SK-N-SH (cell line): ENCODE measurements around the gene GRAMD2A. TPM values are rescaled to one million over a fixed set of nuclear protein-coding genes. Genes with fewer than 3 reads are reported as not detected.
A peak's percentile ranks its signal among the peaks of the same experiment; 100 is the strongest.

Experiments
- CTCF ChIA-PET: fragments of 300-600, 350-600 bp; formaldehyde crosslinking; extraction: SDS; loops from one replicate; lab custom pipeline; 2021; lab: Yijun Ruan, JAX
- POLR2A ChIA-PET: fragments of 350-600 bp; sonication (Branson Sonifier 250); formaldehyde crosslinking; extraction: SDS; loops from one replicate; lab custom pipeline; 2020; ENCODE audit warnings: antibody characterized with exemption, inconsistent platforms; lab: Yijun Ruan, JAX
- DNase-seq: peaks from one replicate; pipeline ENCODE4 v3.0.0; 2012
- H2AFZ ChIP-seq: fragments of 200-600 bp; sonication (generic); 2 replicates; pipeline ENCODE4 v1.8.1; 2016; ENCODE audit warnings: antibody characterized with exemption, mild to moderate bottlenecking, low read depth
- H3F3A ChIP-seq: fragments of 200-600 bp; sonication (generic); replicated peaks from 2 replicates; pipeline ENCODE3; 2016; ENCODE audit warnings: antibody characterized with exemption, mild to moderate bottlenecking; ENCODE audit not compliant: insufficient read depth
- H3K27ac ChIP-seq, 2 experiments: fragments of 200-500 bp in 1 of 2; fragments of 200-600 bp in 1 of 2; sonication (Bioruptor generic) in 1 of 2; sonication (generic), shearing (Covaris generic) in 1 of 2; 2 replicates each; pipeline versions ENCODE4 v1.5.1 to v1.6.1; 2014 to 2016; ENCODE audit warnings: low read depth in 2 of 2, inconsistent platforms in 1 of 2, low read length in 1 of 2, mild to moderate bottlenecking in 1 of 2, mixed read lengths in 1 of 2
- H3K27me3 ChIP-seq: fragments of 200-600 bp; sonication (generic), shearing (Covaris generic); 2 replicates; pipeline ENCODE4 v1.6.1; 2016; ENCODE audit warnings: mixed run types; ENCODE audit not compliant: insufficient read depth
- H3K36me3 ChIP-seq, 2 experiments: fragments of 200-500 bp in 1 of 2; fragments of 200-600 bp in 1 of 2; sonication (Bioruptor generic) in 1 of 2; sonication (generic) in 1 of 2; replicated peaks in 1 of 2; 2 replicates each; pipeline versions ENCODE3 to v1.5.1; 2014 to 2016; ENCODE audit warnings: low read length in 1 of 2, mild to moderate bottlenecking in 1 of 2; ENCODE audit not compliant: insufficient read depth in 2 of 2, control insufficient read depth in 1 of 2
- H3K4me1 ChIP-seq, 2 experiments: fragments of 200-500 bp in 1 of 2; fragments of 200-600 bp in 1 of 2; sonication (Bioruptor generic) in 1 of 2; sonication (generic), shearing (Covaris generic) in 1 of 2; 2 replicates each; pipeline versions ENCODE4 v1.5.1 to v1.6.1; 2014 to 2016; ENCODE audit warnings: low read depth in 1 of 2, low read length in 1 of 2, mixed run types in 1 of 2; ENCODE audit not compliant: insufficient read depth in 2 of 2, control insufficient read depth in 1 of 2
- H3K4me2 ChIP-seq: fragments of 200-600 bp; sonication (generic), shearing (Covaris generic); 2 replicates; pipeline ENCODE4 v1.6.1; 2017; ENCODE audit warnings: mixed run types
- H3K4me3 ChIP-seq, 2 experiments: fragments of 200-500 bp in 1 of 2; fragments of 200-600 bp in 1 of 2; sonication (Bioruptor generic) in 1 of 2; sonication (generic), shearing (Covaris generic) in 1 of 2; 2 replicates each; pipeline versions ENCODE4 v1.5.1 to v1.8.1; 2014 to 2016; ENCODE audit warnings: low read depth in 2 of 2, inconsistent platforms in 1 of 2, low read length in 1 of 2, mild to moderate bottlenecking in 1 of 2, mixed read lengths in 1 of 2, moderate library complexity in 1 of 2
- H3K79me2 ChIP-seq: fragments of 200-600 bp; sonication (generic); 2 replicates; pipeline ENCODE4 v1.8.1; 2017; ENCODE audit warnings: mild to moderate bottlenecking; ENCODE audit not compliant: insufficient read depth
- H3K9ac ChIP-seq: fragments of 200-600 bp; sonication (generic); 2 replicates; pipeline ENCODE4 v1.6.1; 2017; ENCODE audit warnings: mixed run types
- H3K9me2 ChIP-seq: fragments of 200-600 bp; sonication (generic); 2 replicates; pipeline ENCODE4 v1.6.1; 2017; ENCODE audit warnings: mixed run types
- H3K9me3 ChIP-seq: fragments of 200-600 bp; sonication (generic); 2 replicates; pipeline ENCODE4 v1.6.1; 2017; ENCODE audit warnings: mixed run types, mild to moderate bottlenecking, moderate library complexity
- H4K20me1 ChIP-seq: fragments of 200-600 bp; sonication (generic); 2 replicates; pipeline ENCODE4 v1.6.1; 2017; ENCODE audit warnings: mild to moderate bottlenecking, mixed run types; ENCODE audit not compliant: insufficient read depth
- ELF1 ChIP-seq: IDR thresholded peaks from 2 replicates; pipeline ENCODE4 v1.4.0; 2012
- EP300 ChIP-seq, 2 experiments: IDR thresholded peaks; 2 replicates each; pipeline versions ENCODE4 v1.4.0 to v1.6.1; 2012; ENCODE audit warnings: borderline replicate concordance in 1 of 2, low read depth in 1 of 2, low read length in 1 of 2
- FOSL2 ChIP-seq: IDR thresholded peaks from 2 replicates; pipeline ENCODE4 v1.4.0; 2012; ENCODE audit warnings: low read depth, mild to moderate bottlenecking, moderate library complexity, borderline replicate concordance
- IRF3 ChIP-seq: fragments of 150-350 bp; IDR thresholded peaks from 2 replicates; pipeline ENCODE4 v1.6.1; 2016; ENCODE audit warnings: mild to moderate bottlenecking, low read depth, low read length
- JUND ChIP-seq: IDR thresholded peaks from 2 replicates; pipeline ENCODE4 v1.4.0; 2012
- MAX ChIP-seq: IDR thresholded peaks from 2 replicates; pipeline ENCODE4 v1.4.0; 2012; ENCODE audit warnings: low read depth
- MEF2A ChIP-seq: IDR thresholded peaks from 2 replicates; pipeline ENCODE4 v1.4.0; 2012; ENCODE audit warnings: low read depth, borderline replicate concordance
- MXI1 ChIP-seq: IDR thresholded peaks from 2 replicates; pipeline ENCODE4 v1.6.1; 2012; ENCODE audit warnings: mild to moderate bottlenecking, low read depth, low read length, improper control_type of control experiment
- NFIC ChIP-seq: IDR thresholded peaks from 2 replicates; pipeline ENCODE4 v1.4.0; 2012; ENCODE audit warnings: borderline replicate concordance
- PBX3 ChIP-seq: IDR thresholded peaks from 2 replicates; pipeline ENCODE4; 2012
- RAD21 ChIP-seq: IDR thresholded peaks from 2 replicates; pipeline ENCODE4 v1.6.1; 2012; ENCODE audit warnings: mild to moderate bottlenecking, low read length
- RCOR1 ChIP-seq: fragments of 150-350 bp; IDR thresholded peaks from 2 replicates; pipeline ENCODE4 v1.6.1; 2017; ENCODE audit warnings: antibody characterized with exemption, low read length
- REST ChIP-seq: IDR thresholded peaks from 2 replicates; pipeline ENCODE4 v1.6.1; 2012; ENCODE audit warnings: mild to moderate bottlenecking, low read depth, low read length, moderate library complexity
- RFX5 ChIP-seq: IDR thresholded peaks from 2 replicates; pipeline ENCODE4 v1.6.1; 2012; ENCODE audit warnings: mild to moderate bottlenecking, improper control_type of control experiment, low read length
- RXRA ChIP-seq: IDR thresholded peaks from 2 replicates; pipeline ENCODE4 v1.4.0; 2012; ENCODE audit warnings: low read depth, mild to moderate bottlenecking, borderline replicate concordance
- SIN3A ChIP-seq: IDR thresholded peaks from 2 replicates; pipeline ENCODE4 v1.6.1; 2012; ENCODE audit warnings: low read depth, mild to moderate bottlenecking, low read length, moderate library complexity, borderline replicate concordance
- SMC3 ChIP-seq: IDR thresholded peaks from 2 replicates; pipeline ENCODE4 v1.6.1; 2012; ENCODE audit warnings: low read depth, low read length, improper control_type of control experiment
- TCF12 ChIP-seq: IDR thresholded peaks from 2 replicates; pipeline ENCODE4 v1.4.0; 2012
- WGBS: methylation state at CpG from one replicate; pipeline ENCODE4 v1.1.6; 2017; ENCODE audit warnings: low lambda C conversion rate; 5-methylcytosine and 5-hydroxymethylcytosine counted together
- polyA plus RNA-seq, 3 experiments: library from polyadenylated mRNA; depleted of rRNA; stranded (reverse); fragments of >200 nt; gene quantifications; 2 replicates each; pipeline ENCODE4 v1.2.3, GENCODE V29; 2012

The GRAMD2A gene
- polyA plus RNA-seq, 1 of the 3 experiments (the other 2 are of a cell fraction), result 0.10 TPM

GRCh38 chr15:72216079-72216478 is 18.5 kb upstream of the GRAMD2A start:
- CTCF ChIA-PET, result interaction anchor here (1.5 to 3.2 kb wide), 2 partner anchors 11 to 16 kb away, joined by 6 to 23 read pairs; no protein-coding TSS in a partner anchor
- TF ChIP-seq RCOR1 (no peak), RAD21 (no peak), RFX5 (no peak), REST (no peak), TCF12 (no peak), NFIC (no peak), EP300 (IDR thresholded peaks at IDR 0.05; ENCODE audit: borderline replicate concordance in 1 of 2, low read depth in 1 of 2, low read length in 1 of 2) (no peak), FOSL2 (no peak), IRF3 (no peak), JUND (no peak), MEF2A (no peak), RXRA (no peak), PBX3 (no peak), ELF1 (no peak), MAX (no peak), SMC3 (no peak), MXI1 (no peak), SIN3A (no peak)
- WGBS, result 100% methylated on average over 1 of the region's 1 CpG
- no peak for DNase-seq
- no peak overlapping the region for H3K9ac ChIP-seq
- peaks cover 100% of the 10 kb centered on the region for H3K79me2 ChIP-seq
- peaks cover 2 to 24% of the 10 kb centered on the region in 2 experiments; a peak in 3 of 4 replicates for H3K4me1 ChIP-seq
- no peaks in the 10 kb centered on the region for H3K9me3 ChIP-seq
- no peaks in the 10 kb centered on the region for H3K27me3 ChIP-seq
- peak overlapping the region in 1 of 2 experiments; percentile 44; a peak in 1 of 4 replicates for H3K27ac ChIP-seq
- POLR2A ChIA-PET, result interaction anchor here (0.8 to 2.3 kb wide), 2 partner anchors 11 to 13 kb away, joined by 3 to 8 read pairs; no protein-coding TSS in a partner anchor
- peaks cover 83 to 95% of the 10 kb centered on the region in 2 experiments for H3K36me3 ChIP-seq
- peaks cover 71% of the 10 kb centered on the region for H3F3A ChIP-seq
- H3K4me2 ChIP-seq, result no peak overlapping the region
- no peak overlapping the region for H2AFZ ChIP-seq
- H3K9me2 ChIP-seq, result no peaks in the 10 kb centered on the region
- H4K20me1 ChIP-seq, result peaks cover 98% of the 10 kb centered on the region
- no peak overlapping the region for H3K4me3 ChIP-seq
